Heart right ventricle (tissue), 16 donors: Measurements from ENCODE around the gene NDUFA8. TPM values are rescaled to one million over a fixed set of nuclear protein-coding genes. Genes with fewer than 3 reads are reported as not detected.
A peak's percentile ranks its signal among the peaks of the same experiment; 100 is the strongest.

ENCODE experiments used
- ATAC-seq, 8 donors: fragments of 200-7000 bp; cut with Tn5 transposase; one replicate each; pipeline ENCODE4 v1.9.1; 2020; ENCODE audit warnings: mild to moderate bottlenecking in 8 of 8, moderate library complexity in 8 of 8, moderate number of reproducible peaks in 1 of 8
- DNase-seq, 2 donors: peaks; one replicate each; pipeline ENCODE4 v3.0.0-alpha.2; 2020
- H3K27ac ChIP-seq, 10 donors: fragments of 200-600 bp; sonication (generic) in 2 of 10; one replicate each; pipeline versions ENCODE4 v1.5.0 to v1.8.0; 2020 to 2022; ENCODE audit warnings: mild to moderate bottlenecking in 3 of 10
- H3K27me3 ChIP-seq, 7 donors: fragments of 200-600 bp; one replicate each; pipeline ENCODE4 v1.8.0; 2021 to 2022; ENCODE audit warnings: mild to moderate bottlenecking in 2 of 7
- H3K36me3 ChIP-seq, 9 donors: fragments of 200-600 bp; sonication (generic) in 1 of 9; one replicate each; pipeline versions ENCODE4 v1.5.0 to v1.8.0; 2020 to 2022; ENCODE audit warnings: mild to moderate bottlenecking in 2 of 9
- H3K4me1 ChIP-seq, 9 donors: fragments of 200-600 bp; sonication (generic) in 1 of 9; one replicate each; pipeline versions ENCODE4 v1.5.0 to v1.8.0; 2020 to 2022; ENCODE audit warnings: mild to moderate bottlenecking in 4 of 9
- H3K4me3 ChIP-seq, 10 donors: fragments of 200-600 bp; sonication (generic) in 2 of 10; one replicate each; pipeline versions ENCODE4 v1.5.0 to v1.8.0; 2020 to 2022; ENCODE audit warnings: mild to moderate bottlenecking in 7 of 10, moderate library complexity in 2 of 10
- H3K9me3 ChIP-seq, 11 donors: fragments of 200-600 bp in 10 of 11; sonication (generic) in 2 of 11; one replicate each; pipeline versions ENCODE4 v1.5.0 to v1.8.0; 2013 to 2022; ENCODE audit warnings: mild to moderate bottlenecking in 2 of 11, control low read depth in 1 of 11, moderate library complexity in 1 of 11
- CTCF ChIP-seq, 9 donors: fragments of 200-600 bp; sonication (generic) in 2 of 9; IDR thresholded peaks; one replicate each; pipeline versions ENCODE4 v1.5.0 to v1.8.0; 2021 to 2022; ENCODE audit warnings: antibody characterized with exemption in 9 of 9, mild to moderate bottlenecking in 5 of 9, moderate library complexity in 1 of 9
- WGBS, 2 donors: extraction: QIAGEN DNeasy Blood & Tissue Kit; methylation state at CpG; one replicate each; pipeline ENCODE4 v1.1.7; 2013; ENCODE audit warnings: inconsistent platforms in 1 of 2; 5-methylcytosine and 5-hydroxymethylcytosine counted together
- intact Hi-C, 10 donors: fragments of 100-400 bp; cut with DNase I; formaldehyde crosslinking; loops; one replicate each; pipeline versions ENCODE4 v1.11.1 to v1.14.2; 2022
- polyA plus RNA-seq, 2 donors: library from polyadenylated mRNA; stranded (reverse); fragments of 200-250 nt; gene quantifications; one replicate each; pipeline ENCODE4 v1.2.3, GENCODE V29; 2013
- total RNA-seq, 10 donors: library from RNA; stranded (reverse); fragmentation: NEBNext Ultra II Directional in 3 of 10; extraction: Animal tissue kit (Norgen Biotek cat#: 25700) in 3 of 10; gene quantifications; one replicate each; pipeline versions ENCODE4 v1.2.1 to v1.2.4, GENCODE V29; 2021 to 2023
- donor health status: Arrhythmogenic right ventricular cardiomyopathy.
- donor health status: ischemic (EF 13 %, LVEDD 7.1; RV severe dilation, severe dysfunction).
- donor health status: healthy with polysubstance abuse.
- donor health status: DM: no; HTN: yes; CAD: no.
- donor health status: DM: no; HTN: no; CAD: no.
- donor health status: ischemic (EF 25% LVEDD 6.9; RV normal size, moderate dysfunction).
- donor health status: ischemic (EF 25% LVEDD 5.7; RV mildly dilated, moderate dysfunction).
- donor health status: healthy.
- donor health status: DM: yes; HTN: yes; CAD: no.
- donor health status: Ischemic cardiomyopathy.
- donor health status: ischemic (EF 35%, LVEDD 5.7; RV mildly dilated, moderate dysfunction).
- donor health status: nonischemic (EF 11% LVEDD 7.7; RV severe dilation, severe dysfunction).
- donor health status: DM: yes; HTN: yes; CAD: no.
- donor health status: PGD.
- donor health status: ischemic (EF 29% LVEDD 5.4; RV normal size, mild dysfunction).
- donor health status: nonischemic (EF 23%, LVEDD 6.1; RV moderate dilation, normal function).

Gene NDUFA8
- total and polyA plus RNA-seq, 12 donors, result 222 to 739 (median 313) TPM

GRCh38 chr9:122191584-122191983 lies 32.0 kb upstream of the NDUFA8 start:
- TF ChIP-seq CTCF (IDR thresholded peaks at IDR 0.05), result no peak
- Histone ChIP-seq H3K4me1 (no peaks in the 10 kb centered on the region), H3K36me3 (no peaks in the 10 kb centered on the region), H3K4me3 (no peak overlapping the region), H3K9me3 (no peaks in the 10 kb centered on the region), H3K27me3 (peaks cover 0 to 9% (median 7%) of the 10 kb centered on the region in 7 donors), H3K27ac (no peak overlapping the region)
- DNase-seq (no peak), ATAC-seq (peak in 2 of 8 donors; percentile 9 to 23)
- 69 to 73% methylated on average over 11 of the region's 11 CpGs for WGBS, 2 donors
- intact Hi-C loops, result no loop called here

GRCh38 chr9:122190597-122191381 lies 31.2 kb upstream of the NDUFA8 start:
- intact Hi-C loops, result no loop called here
- H3K9me3 ChIP-seq, result no peaks in the 10 kb centered on the region
- TF ChIP-seq CTCF (IDR thresholded peaks at IDR 0.05), result no peak
- H3K4me1 ChIP-seq, result no peaks in the 10 kb centered on the region
- 79 to 81% methylated on average over 12 of the region's 12 CpGs for WGBS, 2 donors
- no peak overlapping the region for H3K27ac ChIP-seq
- no peak overlapping the region for H3K4me3 ChIP-seq
- no peaks in the 10 kb centered on the region for H3K36me3 ChIP-seq
- H3K27me3 ChIP-seq, result peaks cover 0 to 9% (median 3%) of the 10 kb centered on the region in 7 donors
- DNase-seq, result no peak
- ATAC-seq, result peak in 2 of 8 donors; percentile 36 to 46

GRCh38 chr9:122188369-122188768 lies 28.8 kb upstream of the NDUFA8 start:
- Histone ChIP-seq H3K36me3 (no peaks in the 10 kb centered on the region), H3K27me3 (peaks cover 0 to 15% (median under 1%) of the 10 kb centered on the region in 7 donors), H3K27ac (no peak overlapping the region), H3K4me1 (no peaks in the 10 kb centered on the region), H3K9me3 (no peaks in the 10 kb centered on the region), H3K4me3 (no peak overlapping the region)
- no peak for TF ChIP-seq CTCF (IDR thresholded peaks at IDR 0.05)
- no peak for ATAC-seq
- intact Hi-C loops, result no loop called here
- DNase-seq, result no peak
- WGBS, 2 donors, result 86 to 90% methylated on average over 6 of the region's 6 CpGs

- no peak for TF ChIP-seq CTCF (IDR thresholded peaks at IDR 0.05)
- Histone ChIP-seq H3K9me3 (no peaks in the 10 kb centered on the region), H3K36me3 (no peaks in the 10 kb centered on the region), H3K4me1 (no peaks in the 10 kb centered on the region), H3K27ac (no peak overlapping the region), H3K4me3 (no peak overlapping the region), H3K27me3 (peaks cover 0 to 27% (median 14%) of the 10 kb centered on the region in 7 donors)
- DNase-seq (no peak), ATAC-seq (no peak)
- intact Hi-C loops, result no loop called here
- WGBS, 2 donors, result 92 to 93% methylated on average over 8 of the region's 8 CpGs
Observed at GRCh38 chr9:122186777-122187470, 27.3 kb upstream of the NDUFA8 start.
